ENCODE data around the gene ZNF132. TPM values are rescaled to one million over a fixed set of nuclear protein-coding genes. Genes with fewer than 3 reads are reported as not detected.
A peak's percentile ranks its signal among the peaks of the same experiment; 100 is the strongest.

The ZNF132 gene
- total RNA-seq, 1 donor from 2014 or later = 0.28 TPM

GRCh38 chr19:58385891-58386575 is 53.9 kb downstream of the ZNF132 start:
- DNase-seq (ENCODE audit: low read depth, low spot score) = no peak

GRCh38 chr19:58385313-58385890 is 54.6 kb downstream of the ZNF132 start:
- peak overlapping the region; percentile 87 for H3K27ac Mint-ChIP-seq (ENCODE audit: unreplicated experiment)
- peaks cover 4% of the 10 kb centered on the region for H3K27me3 Mint-ChIP-seq (ENCODE audit: low read depth)
- H3K4me1 Mint-ChIP-seq = peaks cover 36% of the 10 kb centered on the region
- no peaks in the 10 kb centered on the region for H3K9me3 Mint-ChIP-seq
- peaks cover 10% of the 10 kb centered on the region for H3K36me3 Mint-ChIP-seq (ENCODE audit: low read depth)
- H3K4me3 Mint-ChIP-seq = peak overlapping the region; percentile 99
- no peak for DNase-seq (ENCODE audit: low read depth, low spot score)
- no peak for TF ChIP-seq CTCF (conservative IDR thresholded peaks at IDR 0.05)

More at GRCh38 chr19:58385891-58386575, 53.9 kb downstream of the ZNF132 start:
- peaks cover 15% of the 10 kb centered on the region for H3K36me3 Mint-ChIP-seq (ENCODE audit: low read depth)
- H3K9me3 Mint-ChIP-seq = no peaks in the 10 kb centered on the region
- H3K4me1 Mint-ChIP-seq = peaks cover 39% of the 10 kb centered on the region
- H3K4me3 Mint-ChIP-seq = peak overlapping the region; percentile 99
- no peak for TF ChIP-seq CTCF (conservative IDR thresholded peaks at IDR 0.05)
- peaks cover 4% of the 10 kb centered on the region for H3K27me3 Mint-ChIP-seq (ENCODE audit: low read depth)
- peak overlapping the region; percentile 100 for H3K27ac Mint-ChIP-seq (ENCODE audit: unreplicated experiment)

- Mint-ChIP-seq H3K36me3 (ENCODE audit: low read depth) (peaks cover 3% of the 10 kb centered on the region), H3K4me3 (peak overlapping the region; percentile 99), H3K9me3 (no peaks in the 10 kb centered on the region), H3K27ac (ENCODE audit: unreplicated experiment) (no peak overlapping the region), H3K4me1 (peaks cover 33% of the 10 kb centered on the region), H3K27me3 (ENCODE audit: low read depth) (peaks cover 4% of the 10 kb centered on the region)
- DNase-seq (ENCODE audit: low read depth, low spot score) = no peak
- no peak for TF ChIP-seq CTCF (conservative IDR thresholded peaks at IDR 0.05)
Observed at GRCh38 chr19:58382997-58383603, 56.9 kb downstream of the ZNF132 start.

Small RNA genes within 50 kb of the gene (microRNA-seq; reads per million reads assigned to microRNA genes)
- 2.4 reads per million for gene MIR4754

Other genes starting within 250 kb of the ZNF132 start
- gene ZNF544, start 211.2 kb downstream of the ZNF132 start, total RNA-seq = 47.4 and 56.1 TPM in 2 replicates
- 20.0 and 20.5 TPM in 2 replicates for gene ZNF8, start 161.2 kb downstream of the ZNF132 start, total RNA-seq
- 46.4 and 47.6 TPM in 2 replicates for gene ERVK3-1, start 134.8 kb downstream of the ZNF132 start, total RNA-seq
- 6.2 and 6.3 TPM in 2 replicates for gene ZSCAN22, start 113.2 kb downstream of the ZNF132 start, total RNA-seq
- gene A1BG, start 86.7 kb downstream of the ZNF132 start, total RNA-seq = 17.6 and 17.8 TPM in 2 replicates
- gene ZNF497, start 77.4 kb downstream of the ZNF132 start, total RNA-seq = 8.4 and 9.1 TPM in 2 replicates
- gene ZNF837, start 59.1 kb downstream of the ZNF132 start, total RNA-seq = 4.5 and 5.0 TPM in 2 replicates
- gene RPS5, start 52.9 kb downstream of the ZNF132 start, total RNA-seq = 1,209 and 1,215 TPM in 2 replicates
- 1.5 and 1.6 TPM in 2 replicates for gene RNF225, start 44.5 kb downstream of the ZNF132 start, total RNA-seq
- gene ZNF584, start 31.5 kb downstream of the ZNF132 start, total RNA-seq = 28.4 and 31.1 TPM in 2 replicates
- gene ZNF324B, start 11.5 kb upstream of the ZNF132 start, total RNA-seq = 11.9 and 14.8 TPM in 2 replicates
- gene ZNF324, start 26.9 kb upstream of the ZNF132 start, total RNA-seq = 17.5 and 18.8 TPM in 2 replicates
- gene ZNF446, start 36.2 kb upstream of the ZNF132 start, total RNA-seq = 16.5 and 18.6 TPM in 2 replicates
- gene SLC27A5, start 71.8 kb upstream of the ZNF132 start, total RNA-seq = 16.2 and 17.5 TPM in 2 replicates
- gene ZBTB45, start 79.7 kb upstream of the ZNF132 start, total RNA-seq = 24.1 and 27.3 TPM in 2 replicates
- gene TRIM28, start 103.9 kb upstream of the ZNF132 start, total RNA-seq = 964 and 1,000 TPM in 2 replicates
- 61.6 and 64.6 TPM in 2 replicates for gene CHMP2A, start 115.0 kb upstream of the ZNF132 start, total RNA-seq
- gene UBE2M, start 118.5 kb upstream of the ZNF132 start, total RNA-seq = 113 and 119 TPM in 2 replicates
- gene MZF1, start 133.2 kb upstream of the ZNF132 start, total RNA-seq = 40.5 and 43.3 TPM in 2 replicates